Hepatocyte (in vitro differentiated cells): ENCODE measurements around the gene PIANP. TPM values are rescaled to one million over a fixed set of nuclear protein-coding genes. Genes with fewer than 3 reads are reported as not detected.
"Not testable (repeated sequence)": the region's sequence is repeated elsewhere in the genome, so short reads cannot be mapped to it uniquely, and the experiment has no call there.

Experiments
- DNase-seq: peaks from one replicate; pipeline ENCODE4 v3.0.0-alpha.2; 2016; ENCODE audit warnings: low spot score
- H2AFZ ChIP-seq: fragments of 200-600 bp; sonication (generic); 2 replicates; pipeline ENCODE4 v1.6.0; 2016; ENCODE audit warnings: antibody characterized with exemption, mild to moderate bottlenecking
- H3K27ac ChIP-seq: fragments of 200-600 bp; sonication (generic); 2 replicates; pipeline ENCODE4 v1.5.1; 2016; ENCODE audit warnings: mild to moderate bottlenecking
- H3K27me3 ChIP-seq: fragments of 200-600 bp; sonication (generic); 2 replicates; pipeline ENCODE4 v1.6.1; 2016
- H3K36me3 ChIP-seq: fragments of 200-600 bp; sonication (generic); replicated peaks from 2 replicates; pipeline ENCODE4 v1.5.1; 2016; ENCODE audit warnings: low read depth; ENCODE audit not compliant: insufficient read depth
- H3K4me1 ChIP-seq: fragments of 200-600 bp; sonication (generic); 2 replicates; pipeline ENCODE4 v1.5.1; 2016; ENCODE audit warnings: mild to moderate bottlenecking, moderate library complexity; ENCODE audit not compliant: insufficient read depth
- H3K4me2 ChIP-seq: fragments of 200-600 bp; sonication (generic); 2 replicates; pipeline ENCODE4 v1.6.0; 2016
- H3K4me3 ChIP-seq: fragments of 200-600 bp; sonication (generic); 2 replicates; pipeline ENCODE4 v1.5.1; 2016; ENCODE audit warnings: mild to moderate bottlenecking
- H3K79me2 ChIP-seq: fragments of 200-600 bp; sonication (generic); 2 replicates; pipeline ENCODE4 v1.6.0; 2017; ENCODE audit warnings: mild to moderate bottlenecking
- H3K9me2 ChIP-seq: fragments of 200-600 bp; sonication (generic); replicated peaks from 2 replicates; pipeline ENCODE4 v1.6.0; 2017; ENCODE audit warnings: mild to moderate bottlenecking; ENCODE audit not compliant: insufficient read depth
- H3K9me3 ChIP-seq: fragments of 200-600 bp; sonication (generic); 2 replicates; pipeline ENCODE4 v1.5.1; 2016; ENCODE audit warnings: low read depth, mild to moderate bottlenecking
- H4K20me1 ChIP-seq: fragments of 200-600 bp; sonication (generic); 2 replicates; pipeline ENCODE4 v1.6.0; 2016; ENCODE audit warnings: mild to moderate bottlenecking; ENCODE audit not compliant: insufficient read depth, poor library complexity, severe bottlenecking
- EZH2 ChIP-seq: fragments of 200-600 bp; sonication (generic); IDR thresholded peaks from 2 replicates; pipeline ENCODE4 v1.6.1; 2016; ENCODE audit warnings: antibody characterized with exemption, mild to moderate bottlenecking, borderline replicate concordance
- EZH2phosphoT487 ChIP-seq: fragments of 200-600 bp; sonication (generic); IDR thresholded peaks from one replicate; pipeline ENCODE4 v1.6.1; 2018; ENCODE audit warnings: antibody characterized with exemption, mild to moderate bottlenecking, low read depth, moderate library complexity; ENCODE audit not compliant: unreplicated experiment, severe bottlenecking
- WGBS: methylation state at CpG from one replicate; pipeline ENCODE4 v1.1.6; 2016; ENCODE audit warnings: low lambda C conversion rate; ENCODE audit errors: missing lambda C conversion rate; 5-methylcytosine and 5-hydroxymethylcytosine counted together
- polyA plus RNA-seq: library from polyadenylated mRNA; unstranded; fragments of >200 nt; fragmentation: Nextera tagmentation; extraction: Ambion mirVana; gene quantifications from 2 replicates; pipeline ENCODE4 v1.2.1, GENCODE V29; 2016
- total RNA-seq: library from RNA; depleted of rRNA; stranded (reverse); fragments of >200 nt; gene quantifications from 2 replicates; pipeline ENCODE4 v1.2.3, GENCODE V29; 2014
- TF ChIP-seq, protein P1 (sequence below): fragments of 200-600 bp; sonication (generic); IDR thresholded peaks from 2 replicates; pipeline ENCODE4 v1.5.1; 2016; ENCODE audit warnings: antibody characterized with exemption, mild to moderate bottlenecking; ENCODE audit not compliant: poor library complexity

Gene PIANP
- total and polyA plus RNA-seq, 2 experiments from 2014 or later: 0.17 to 0.95 TPM

DNA sequence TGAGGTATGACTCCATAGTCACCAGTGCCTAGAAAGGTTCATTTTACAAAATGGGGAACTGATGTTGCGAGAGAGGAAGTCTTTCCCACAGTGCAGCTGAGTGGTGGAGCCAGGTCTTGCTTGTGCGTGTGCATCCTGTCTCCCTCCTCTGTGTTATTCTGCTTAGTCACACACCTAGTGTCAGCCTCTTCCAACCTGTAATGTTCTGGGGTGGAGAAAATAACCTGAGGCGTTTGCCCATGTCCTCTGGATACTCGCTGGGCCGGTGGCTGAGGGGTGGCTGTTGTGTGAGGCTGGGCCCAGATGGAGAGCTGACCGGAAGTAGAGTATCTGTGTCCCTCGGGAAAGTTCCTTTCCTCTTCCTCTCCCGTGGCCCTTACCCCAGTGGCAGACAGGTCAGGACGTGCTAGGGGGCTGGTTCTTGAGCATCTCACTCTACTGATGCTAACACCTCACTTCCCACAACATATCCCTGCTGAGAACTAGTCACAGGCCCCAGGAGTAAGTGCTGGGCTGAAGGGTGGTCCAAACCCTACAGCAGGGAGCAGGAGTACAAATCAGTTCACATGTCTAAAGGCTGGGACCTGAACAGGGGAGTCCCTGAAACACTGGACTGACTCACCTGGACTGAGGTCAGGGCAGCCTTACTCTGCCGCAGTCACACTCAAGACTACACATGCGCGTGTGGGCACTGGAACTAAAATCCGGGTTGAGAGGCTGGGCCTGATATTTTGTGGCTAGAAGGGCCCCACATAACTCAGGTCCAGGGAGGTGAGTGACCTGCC, 45.3 kb upstream of the PIANP start:
- Histone ChIP-seq H3K4me3 (no peak overlapping the region), H3K4me2 (no peak overlapping the region), H3K79me2 (peaks cover 8% of the 10 kb centered on the region), H3K27ac (no peak overlapping the region), H3K9me3 (no peaks in the 10 kb centered on the region), H2AFZ (no peak overlapping the region), H3K27me3 (no peaks in the 10 kb centered on the region), H3K36me3 (no peaks in the 10 kb centered on the region), H3K4me1 (no peaks in the 10 kb centered on the region), H4K20me1 (peaks cover 2% of the 10 kb centered on the region), H3K9me2 (no peaks in the 10 kb centered on the region)
- no peak for DNase-seq
- TF ChIP-seq, protein P1, sequence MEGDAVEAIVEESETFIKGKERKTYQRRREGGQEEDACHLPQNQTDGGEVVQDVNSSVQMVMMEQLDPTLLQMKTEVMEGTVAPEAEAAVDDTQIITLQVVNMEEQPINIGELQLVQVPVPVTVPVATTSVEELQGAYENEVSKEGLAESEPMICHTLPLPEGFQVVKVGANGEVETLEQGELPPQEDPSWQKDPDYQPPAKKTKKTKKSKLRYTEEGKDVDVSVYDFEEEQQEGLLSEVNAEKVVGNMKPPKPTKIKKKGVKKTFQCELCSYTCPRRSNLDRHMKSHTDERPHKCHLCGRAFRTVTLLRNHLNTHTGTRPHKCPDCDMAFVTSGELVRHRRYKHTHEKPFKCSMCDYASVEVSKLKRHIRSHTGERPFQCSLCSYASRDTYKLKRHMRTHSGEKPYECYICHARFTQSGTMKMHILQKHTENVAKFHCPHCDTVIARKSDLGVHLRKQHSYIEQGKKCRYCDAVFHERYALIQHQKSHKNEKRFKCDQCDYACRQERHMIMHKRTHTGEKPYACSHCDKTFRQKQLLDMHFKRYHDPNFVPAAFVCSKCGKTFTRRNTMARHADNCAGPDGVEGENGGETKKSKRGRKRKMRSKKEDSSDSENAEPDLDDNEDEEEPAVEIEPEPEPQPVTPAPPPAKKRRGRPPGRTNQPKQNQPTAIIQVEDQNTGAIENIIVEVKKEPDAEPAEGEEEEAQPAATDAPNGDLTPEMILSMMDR: no peak
- TF ChIP-seq EZH2phosphoT487 (no peak), EZH2 (no peak)
- WGBS: 88% methylated on average over 13 of the region's 13 CpGs

DNA sequence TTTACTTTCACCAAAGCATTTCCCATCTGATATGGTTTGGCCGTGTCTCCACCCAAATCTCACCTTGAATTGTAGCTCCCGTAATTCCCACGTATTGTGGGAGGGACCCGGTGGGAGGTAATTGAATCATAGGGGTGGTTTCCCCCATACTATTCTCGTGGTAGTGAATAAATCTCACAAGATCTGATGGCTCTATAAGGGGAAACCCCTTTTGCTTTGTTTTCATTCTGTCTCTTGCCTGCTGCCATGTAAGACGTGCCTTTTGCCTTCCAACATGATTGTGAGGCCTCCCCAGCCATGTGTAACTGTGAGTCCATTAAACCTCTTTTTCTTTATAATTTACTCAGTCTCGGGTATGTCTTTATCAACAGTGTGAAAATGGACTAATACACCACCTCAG, 42.7 kb upstream of the PIANP start:
- not testable (repeated sequence) for H3K79me2 ChIP-seq, H3K4me3 ChIP-seq, H3K4me1 ChIP-seq, DNase-seq, H4K20me1 ChIP-seq, H3K9me2 ChIP-seq, H2AFZ ChIP-seq, H3K4me2 ChIP-seq, H3K27me3 ChIP-seq, H3K36me3 ChIP-seq, H3K27ac ChIP-seq, H3K9me3 ChIP-seq
- WGBS: 66% methylated on average over 7 of the region's 7 CpGs

DNA sequence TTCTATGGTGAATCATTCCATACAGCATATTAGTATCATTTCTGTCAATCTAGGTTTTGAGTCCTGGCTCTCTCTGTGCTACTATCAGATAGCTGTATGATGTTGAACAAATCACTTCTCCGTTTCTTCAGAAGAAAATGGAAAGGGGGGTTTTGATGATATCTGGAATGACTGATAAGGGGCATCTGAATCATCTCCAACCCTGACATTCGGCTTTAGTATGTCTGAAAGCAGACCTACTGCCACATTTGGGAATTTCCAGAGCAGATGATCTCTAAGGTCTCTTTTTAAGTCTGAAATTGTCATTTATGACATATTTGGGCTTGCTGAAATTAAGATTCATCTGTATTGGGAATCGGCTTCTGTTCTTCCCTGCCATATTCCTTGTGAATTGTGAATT, 42.2 kb upstream of the PIANP start:
- 61% methylated on average over 3 of the region's 3 CpGs for WGBS
- TF ChIP-seq EZH2: no peak
- TF ChIP-seq EZH2phosphoT487: no peak
- TF ChIP-seq, protein P1: no peak
- H4K20me1 ChIP-seq: no peaks in the 10 kb centered on the region

DNA sequence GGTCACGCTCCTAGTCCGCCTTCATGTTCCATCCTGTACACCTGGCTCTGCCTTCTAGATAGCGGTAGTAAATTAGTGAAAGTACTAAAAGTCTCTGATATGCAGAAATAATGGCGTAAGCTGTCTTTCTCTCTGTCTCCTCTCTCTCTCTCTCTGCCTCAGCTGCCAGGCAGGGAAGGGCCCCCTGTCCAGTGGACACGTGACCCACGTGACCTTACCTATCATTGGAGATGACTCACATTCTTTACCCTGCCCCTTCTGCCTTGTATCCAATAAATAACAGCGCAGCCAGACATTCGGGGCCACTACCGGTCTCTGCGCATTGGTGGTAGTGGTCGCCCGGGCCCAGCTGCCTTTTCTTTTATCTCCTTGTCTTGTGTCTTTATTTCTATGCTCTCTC, 41.5 kb upstream of the PIANP start:
- not testable (repeated sequence) for H3K4me1 ChIP-seq, H3K4me2 ChIP-seq, H3K36me3 ChIP-seq, H3K9me2 ChIP-seq, H3K4me3 ChIP-seq, H3K27me3 ChIP-seq, H2AFZ ChIP-seq, DNase-seq, H3K27ac ChIP-seq, H3K9me3 ChIP-seq, H4K20me1 ChIP-seq, H3K79me2 ChIP-seq
- WGBS: 88% methylated on average over 12 of the region's 12 CpGs

More for the DNA sequence above, 42.2 kb upstream of the PIANP start:
- Histone ChIP-seq H3K4me3 (no peak overlapping the region), H3K9me2 (no peaks in the 10 kb centered on the region), H3K4me2 (no peak overlapping the region), H3K36me3 (no peaks in the 10 kb centered on the region), H2AFZ (no peak overlapping the region), H3K79me2 (no peaks in the 10 kb centered on the region), H3K4me1 (no peaks in the 10 kb centered on the region), H3K27me3 (no peaks in the 10 kb centered on the region), H3K9me3 (no peaks in the 10 kb centered on the region), H3K27ac (no peak overlapping the region)
- DNase-seq: no peak
